UCSD-AML1 (cell line): ENCODE data around the gene MTA1.
A peak's percentile ranks its signal among the peaks of the same experiment; 100 is the strongest.

Experiments
- DNase-seq: peaks from one replicate; lab custom pipeline; 2025; ENCODE audit not compliant: unreplicated experiment; lab: John Stamatoyannopoulos, UW

MTA1 gene

DNA sequence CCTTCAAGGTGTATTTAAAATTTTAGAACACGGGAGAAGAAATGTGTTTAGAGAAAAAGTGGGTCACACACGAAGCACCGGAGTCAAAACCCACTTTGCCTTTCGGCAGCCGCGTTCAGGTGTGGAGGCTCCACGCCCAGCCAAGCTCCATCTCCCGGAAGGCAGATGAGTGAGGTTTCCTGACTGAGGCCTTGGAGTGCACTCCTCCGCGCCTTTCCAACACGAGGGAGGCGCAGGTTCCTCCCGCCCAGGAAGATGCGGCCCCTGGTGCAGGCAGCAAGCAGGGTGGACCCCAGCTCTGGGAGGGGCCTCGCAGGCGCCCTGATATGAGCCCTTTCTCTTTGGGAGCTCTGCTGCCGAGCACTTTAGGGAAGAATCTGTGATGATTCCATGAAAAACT, 22.5 kb downstream of the MTA1 start:
- DNase-seq = no peak

DNA sequence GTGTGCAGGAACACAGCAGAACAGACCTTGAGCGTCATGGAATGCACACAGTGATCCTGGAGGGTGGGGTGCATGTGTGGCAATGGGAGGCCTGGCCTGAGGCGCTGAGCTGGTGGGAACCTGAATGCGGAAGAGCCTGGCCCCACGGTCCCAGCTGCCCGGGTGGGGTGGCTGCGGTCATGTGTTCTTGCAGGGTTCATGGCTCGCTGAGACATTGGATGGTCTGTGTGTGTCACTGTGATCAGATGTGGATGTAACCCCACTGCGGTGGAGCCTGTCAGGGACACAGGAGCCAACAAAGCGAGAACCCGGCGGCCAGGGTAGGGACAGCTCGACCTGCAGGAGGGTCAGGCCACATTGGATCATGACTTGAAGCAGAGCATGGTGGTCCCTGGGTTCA, 23.2 kb downstream of the MTA1 start:
- DNase-seq = no peak

DNA sequence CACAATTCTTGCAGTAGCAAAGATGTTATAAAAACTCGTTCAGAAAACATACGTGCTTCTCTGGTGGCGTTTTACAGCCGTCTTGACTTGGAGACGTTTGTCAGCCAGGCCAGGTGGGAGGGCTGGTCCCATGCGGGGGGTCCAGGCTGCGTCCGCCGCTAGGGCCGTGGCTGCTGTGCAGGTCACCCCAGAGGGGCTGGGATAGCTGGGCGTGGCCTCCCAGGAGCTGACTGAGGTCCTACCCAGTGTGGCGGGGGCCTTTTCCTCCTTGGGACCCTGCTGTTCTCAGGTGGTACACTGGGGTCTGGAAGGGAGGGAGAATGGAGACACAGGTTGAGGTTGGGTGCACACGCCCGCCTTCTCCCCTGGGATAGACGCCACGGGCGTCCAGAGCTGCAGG, 25.2 kb downstream of the MTA1 start:
- DNase-seq = no peak

DNA sequence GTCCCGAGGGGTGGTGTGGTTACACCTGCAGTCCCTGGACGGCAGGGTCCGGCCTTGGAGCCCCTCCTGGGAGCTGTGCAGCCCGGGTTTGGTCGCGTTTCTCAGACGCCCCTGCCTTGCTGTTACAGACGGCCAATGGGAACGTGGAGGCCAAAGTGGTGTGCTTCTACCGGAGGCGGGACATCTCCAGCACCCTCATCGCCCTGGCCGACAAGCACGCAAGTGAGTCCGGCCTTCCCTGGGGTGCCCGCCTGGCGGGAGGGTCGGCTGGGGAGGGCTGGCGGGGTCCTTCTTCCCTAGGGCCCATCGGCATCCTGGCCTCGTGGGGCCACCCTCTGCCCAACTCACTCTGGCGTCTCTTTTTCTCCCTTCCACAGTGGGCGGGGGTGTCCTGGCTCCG, 25.7 kb downstream of the MTA1 start:
- no peak for DNase-seq

DNA sequence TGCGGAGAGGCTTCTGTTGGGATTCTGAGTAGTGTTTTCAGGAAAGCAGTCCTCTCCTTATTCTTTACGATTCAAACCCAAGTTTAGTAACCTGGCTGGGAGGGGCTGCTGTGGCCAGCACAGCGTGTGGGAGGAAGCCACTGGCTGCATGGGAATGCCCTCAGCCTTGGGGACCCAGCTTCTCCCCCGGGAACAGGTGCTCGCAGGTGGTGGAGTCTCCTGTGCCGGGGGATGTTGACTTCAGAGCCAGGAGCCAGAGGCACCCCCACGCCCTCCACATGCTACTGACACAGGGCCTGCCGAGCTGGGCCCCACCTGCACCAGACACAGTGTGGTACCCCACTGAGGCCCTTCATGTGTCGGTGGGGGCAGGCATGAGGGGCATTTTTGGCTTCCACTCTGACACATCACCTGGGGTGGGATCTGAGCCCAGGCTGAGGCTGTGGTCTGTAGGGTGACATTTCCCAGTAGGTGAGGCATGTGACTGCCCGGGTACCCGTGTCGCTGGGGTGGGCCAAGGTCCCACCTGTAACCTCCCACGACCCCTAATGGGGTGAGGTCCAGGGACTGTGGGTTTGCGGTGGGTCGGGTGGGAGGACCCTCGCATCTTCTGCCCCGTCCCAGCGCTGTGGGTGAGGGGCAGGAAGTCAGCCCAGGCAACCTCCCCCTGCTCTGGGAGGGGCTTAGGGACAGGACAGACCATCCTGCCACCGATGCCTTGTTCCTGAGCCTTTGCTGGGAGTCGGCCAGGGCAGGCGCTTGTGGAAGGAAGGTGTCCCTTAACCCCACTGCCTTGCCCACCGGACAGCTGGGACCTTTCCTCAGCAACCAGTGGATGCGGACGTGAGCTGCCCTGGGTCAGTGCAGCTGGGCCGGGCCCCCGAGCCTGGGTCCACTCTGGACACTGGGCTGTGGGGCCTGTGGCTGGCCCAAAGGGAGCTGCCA, 26.5 kb downstream of the MTA1 start:
- DNase-seq = no peak

DNA sequence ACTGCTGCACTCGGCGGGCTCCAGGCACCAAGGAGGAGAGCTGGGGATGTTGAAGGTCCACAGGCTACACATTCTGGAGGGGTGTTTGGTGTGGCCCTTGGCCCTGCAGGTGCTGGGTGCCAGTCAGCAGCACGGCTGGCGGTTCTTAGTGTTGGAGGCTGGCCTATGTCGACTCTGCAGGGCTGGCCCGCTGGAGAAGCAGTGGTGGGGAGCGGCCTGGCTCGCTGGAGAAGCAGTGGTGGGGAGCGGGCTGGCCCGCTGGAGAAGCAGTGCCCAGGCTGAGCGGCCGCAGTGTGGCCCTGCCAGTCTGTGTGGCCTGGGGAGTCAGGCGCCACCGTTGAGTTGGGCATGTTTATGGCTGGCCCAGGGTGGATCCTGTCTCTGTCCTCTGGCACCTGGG, 27.3 kb downstream of the MTA1 start:
- DNase-seq = no peak

DNA sequence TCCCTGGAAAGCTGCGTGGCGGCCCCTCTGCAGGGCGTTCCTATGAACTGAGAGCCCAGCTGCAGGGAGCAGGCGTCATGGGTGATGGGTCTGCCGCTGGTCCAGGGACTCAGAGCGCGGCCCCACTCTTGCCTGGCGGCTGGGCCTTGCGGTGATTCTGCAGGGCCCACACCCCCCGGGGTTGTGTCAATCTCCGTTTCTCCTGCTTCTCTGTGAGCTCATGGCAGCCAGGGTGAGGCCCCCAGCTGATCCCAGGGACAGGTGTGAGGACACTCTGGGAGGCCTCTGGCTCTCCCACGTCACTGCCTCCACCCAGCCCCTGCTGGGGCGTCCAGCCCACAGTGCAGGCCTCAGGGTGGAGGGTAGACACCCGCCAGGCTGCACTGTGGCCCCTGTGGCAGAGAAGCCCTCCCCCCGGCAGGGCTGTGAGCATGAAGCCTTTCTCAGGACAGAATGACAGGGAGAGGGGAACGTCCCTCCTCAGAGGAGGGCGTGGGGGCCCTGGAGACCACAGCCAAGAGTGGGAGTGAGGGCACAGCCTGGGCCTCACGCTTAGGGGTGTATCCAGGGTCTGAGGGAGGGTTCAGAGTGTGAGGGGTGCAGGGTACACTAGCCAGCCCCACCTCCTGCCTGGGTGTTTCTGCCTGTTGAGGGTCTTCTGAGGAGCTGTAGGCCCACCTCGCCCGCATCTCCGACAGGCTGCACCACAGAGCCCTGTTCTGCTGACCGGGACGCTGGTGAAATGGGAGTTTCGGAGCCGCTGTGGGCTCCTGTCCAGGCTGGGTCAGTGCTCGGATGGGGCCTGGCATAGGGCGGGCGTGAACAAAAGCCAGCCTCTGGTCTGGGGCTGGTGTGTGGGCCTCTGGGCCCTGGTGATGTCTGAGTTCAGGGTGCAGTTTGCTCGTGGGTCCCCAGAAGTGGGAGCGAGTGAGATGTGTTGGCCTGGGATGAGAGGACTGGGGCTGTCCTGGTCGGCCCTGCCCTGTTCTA, 28.3 kb downstream of the MTA1 start:
- no peak for DNase-seq

DNA sequence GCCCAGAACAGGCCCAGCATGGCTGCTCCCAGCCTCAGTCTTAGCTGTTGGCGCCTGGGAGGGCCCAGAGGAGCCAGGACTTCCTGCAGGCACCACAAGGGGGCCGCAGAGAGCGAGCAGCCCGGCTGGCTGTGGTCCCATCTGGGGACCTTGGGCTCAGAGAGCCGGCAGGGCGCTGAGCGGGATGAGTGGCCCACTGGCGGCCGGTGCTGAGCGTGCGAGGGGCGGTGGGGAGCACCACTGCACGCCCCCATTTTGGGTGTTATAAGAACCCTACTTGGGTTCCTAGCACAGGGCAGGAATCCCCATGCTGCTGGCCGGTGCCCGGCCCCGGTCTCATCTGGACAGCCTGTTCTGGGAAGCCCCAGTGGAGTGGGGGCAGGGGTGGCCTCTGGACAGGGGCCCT, 29.1 kb downstream of the MTA1 start:
- DNase-seq = peak; percentile 41

DNA sequence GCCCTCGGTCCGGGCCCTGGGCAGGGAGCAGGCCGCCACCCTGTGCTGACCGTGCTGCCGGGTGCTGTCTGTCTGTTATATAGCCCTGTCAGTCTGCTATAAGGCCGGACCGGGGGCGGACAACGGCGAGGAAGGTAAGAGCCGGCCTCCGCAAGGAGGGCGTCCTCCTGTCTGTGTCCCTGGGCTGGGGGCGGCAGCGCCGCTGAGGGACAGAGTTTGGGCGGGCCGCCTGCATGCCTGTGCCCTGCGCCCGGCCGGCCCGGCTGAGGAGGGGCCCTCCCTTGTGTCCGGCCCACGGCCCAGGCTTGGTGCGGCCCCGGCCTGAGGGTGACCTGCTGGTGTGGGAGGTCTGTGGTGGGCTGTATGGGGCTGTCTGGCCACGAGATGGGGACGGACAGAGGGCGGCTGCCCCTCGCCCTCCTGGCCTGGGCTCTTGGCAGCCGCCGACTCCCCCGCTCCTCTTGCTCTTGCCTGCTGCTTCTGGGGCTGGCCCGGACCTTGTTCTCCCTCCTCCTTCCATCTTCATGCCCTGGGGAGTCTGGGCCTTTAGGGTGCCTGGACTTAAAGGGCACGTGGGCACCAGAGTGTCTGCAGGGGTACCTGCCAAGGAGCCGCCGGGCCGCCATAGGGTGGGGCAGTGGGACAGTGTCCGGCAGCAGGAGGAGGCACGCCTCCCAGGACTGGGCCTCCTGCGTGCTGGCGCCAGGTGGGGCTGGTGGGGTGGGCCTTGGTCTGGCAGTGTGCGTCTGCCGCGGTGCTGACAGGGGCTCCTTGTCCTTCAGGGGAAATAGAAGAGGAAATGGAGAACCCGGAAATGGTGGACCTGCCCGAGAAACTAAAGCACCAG, 29.9 kb downstream of the MTA1 start:
- DNase-seq = no peak

DNA sequence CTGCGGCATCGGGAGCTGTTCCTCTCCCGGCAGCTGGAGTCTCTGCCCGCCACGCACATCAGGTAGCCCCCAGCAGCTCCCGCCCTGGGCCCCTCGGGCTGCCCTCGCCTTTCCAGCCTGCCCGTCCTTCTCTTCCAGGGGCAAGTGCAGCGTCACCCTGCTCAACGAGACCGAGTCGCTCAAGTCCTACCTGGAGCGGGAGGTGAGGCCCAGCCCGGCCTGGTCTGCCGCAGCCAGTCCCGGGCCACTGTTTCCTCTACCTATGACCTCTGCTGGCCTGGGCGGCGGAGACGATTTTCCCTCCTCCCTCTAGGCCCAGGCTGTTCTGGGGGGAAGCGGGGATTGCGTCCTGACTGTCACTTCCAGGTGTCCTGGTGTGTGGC, 30.5 kb downstream of the MTA1 start:
- no peak for DNase-seq

DNA sequence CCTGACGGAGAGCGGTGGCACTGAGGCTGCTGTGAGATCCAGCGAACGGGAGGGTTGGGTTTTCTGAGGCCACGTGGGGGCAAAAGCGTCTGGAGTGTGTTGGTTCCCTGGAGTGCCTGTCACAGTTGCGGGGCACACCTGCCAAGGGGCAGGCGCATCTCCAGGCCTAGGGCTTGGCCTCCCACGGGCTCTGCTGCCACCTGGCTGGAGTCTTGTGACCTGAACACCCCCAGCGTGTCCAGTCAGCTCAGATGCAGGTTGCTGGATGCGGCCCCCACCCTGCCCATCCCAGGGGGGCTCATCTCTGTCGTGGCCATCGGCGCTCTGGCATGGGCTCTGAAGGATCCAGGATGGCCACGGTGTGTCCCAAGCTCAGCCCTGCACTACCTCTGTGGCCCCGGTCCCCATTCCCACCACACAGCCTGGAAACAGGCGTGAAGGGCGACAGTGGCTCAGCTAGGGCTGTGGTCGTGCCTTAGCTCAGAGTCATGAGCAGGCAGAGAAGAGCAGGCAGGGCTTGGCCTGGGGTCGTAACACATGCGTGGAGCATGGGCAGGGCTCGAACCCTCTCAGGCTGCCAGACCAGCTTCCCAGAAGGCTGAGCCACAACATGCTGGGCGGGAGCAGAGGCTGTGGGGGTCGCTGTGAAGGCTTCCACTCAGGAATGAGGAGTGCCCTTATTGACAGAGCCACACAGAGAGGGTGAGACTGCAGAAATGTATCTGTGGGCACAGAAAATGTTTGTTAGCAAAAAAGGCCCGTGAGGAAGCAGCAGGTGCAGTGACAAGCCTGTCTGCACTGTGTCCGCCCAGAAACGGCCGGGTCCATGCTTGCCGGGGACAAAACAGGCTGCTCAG, 31.5 kb downstream of the MTA1 start:
- no peak for DNase-seq

DNA sequence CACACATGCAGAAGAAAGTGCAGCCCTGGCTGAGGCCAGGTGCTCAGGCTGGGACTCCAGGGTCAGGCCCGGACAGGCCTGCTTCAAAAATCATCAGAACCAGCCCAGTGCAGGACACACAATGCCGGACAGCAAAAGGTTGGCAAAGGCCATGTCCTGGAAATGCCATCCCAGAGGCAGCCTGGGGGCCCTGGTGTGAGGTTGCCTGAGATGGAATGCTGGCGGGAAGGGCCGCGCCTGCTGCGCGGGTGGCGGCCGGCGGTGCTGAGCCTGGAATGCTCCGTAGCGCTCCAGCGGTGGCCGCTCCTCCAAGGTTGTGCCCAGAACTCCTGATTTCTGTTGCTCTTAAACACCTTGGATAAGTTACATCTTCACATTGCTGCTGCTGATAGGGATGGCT, 33.3 kb downstream of the MTA1 start:
- DNase-seq = no peak

DNA sequence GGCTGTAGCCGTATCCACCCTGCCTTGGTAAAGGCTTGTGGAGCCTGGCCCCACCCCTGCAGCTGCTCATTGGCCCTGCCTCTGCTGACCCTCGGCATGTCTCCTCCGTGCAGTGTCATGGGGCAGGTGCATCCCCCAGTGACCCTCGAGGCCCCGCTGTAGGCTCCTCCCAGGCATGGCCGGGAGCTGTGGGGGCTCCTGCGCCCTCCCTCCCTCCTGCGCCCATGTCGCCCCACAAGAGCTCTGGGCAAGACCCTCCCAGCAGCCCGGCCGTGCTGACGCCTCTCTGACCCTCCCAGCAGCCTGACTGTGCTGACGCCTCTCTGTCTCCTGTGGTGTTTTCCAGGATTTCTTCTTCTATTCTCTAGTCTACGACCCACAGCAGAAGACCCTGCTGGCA, 34.2 kb downstream of the MTA1 start:
- no peak for DNase-seq

DNA sequence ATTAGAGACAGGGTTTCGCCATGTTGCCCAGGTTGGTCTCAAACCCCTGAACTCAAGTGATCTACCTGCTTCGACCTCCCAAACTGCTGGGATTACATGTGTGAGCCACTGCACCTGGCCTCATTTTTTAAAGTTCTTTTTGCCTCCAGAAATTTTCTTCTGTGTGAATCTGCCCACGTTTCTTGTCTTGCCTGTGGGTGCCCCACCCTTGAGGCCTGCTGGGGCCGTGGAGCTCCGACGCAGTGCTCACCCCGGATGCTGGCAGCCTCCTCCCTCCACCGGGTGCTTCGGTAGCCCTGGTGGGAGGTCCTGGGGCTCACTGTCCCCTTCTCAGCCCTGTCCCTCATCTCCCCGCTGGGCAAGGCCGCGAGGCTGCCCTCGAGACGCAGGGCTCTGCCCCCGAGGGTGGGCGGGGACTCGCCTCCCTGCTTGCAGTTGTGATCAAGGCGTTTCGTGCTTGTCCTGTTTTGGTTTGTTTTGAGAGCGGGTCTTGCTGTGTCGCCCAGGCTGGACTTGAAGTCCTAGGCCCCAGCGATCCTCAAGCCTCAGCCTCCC, 35.5 kb downstream of the MTA1 start:
- DNase-seq = no peak

DNA sequence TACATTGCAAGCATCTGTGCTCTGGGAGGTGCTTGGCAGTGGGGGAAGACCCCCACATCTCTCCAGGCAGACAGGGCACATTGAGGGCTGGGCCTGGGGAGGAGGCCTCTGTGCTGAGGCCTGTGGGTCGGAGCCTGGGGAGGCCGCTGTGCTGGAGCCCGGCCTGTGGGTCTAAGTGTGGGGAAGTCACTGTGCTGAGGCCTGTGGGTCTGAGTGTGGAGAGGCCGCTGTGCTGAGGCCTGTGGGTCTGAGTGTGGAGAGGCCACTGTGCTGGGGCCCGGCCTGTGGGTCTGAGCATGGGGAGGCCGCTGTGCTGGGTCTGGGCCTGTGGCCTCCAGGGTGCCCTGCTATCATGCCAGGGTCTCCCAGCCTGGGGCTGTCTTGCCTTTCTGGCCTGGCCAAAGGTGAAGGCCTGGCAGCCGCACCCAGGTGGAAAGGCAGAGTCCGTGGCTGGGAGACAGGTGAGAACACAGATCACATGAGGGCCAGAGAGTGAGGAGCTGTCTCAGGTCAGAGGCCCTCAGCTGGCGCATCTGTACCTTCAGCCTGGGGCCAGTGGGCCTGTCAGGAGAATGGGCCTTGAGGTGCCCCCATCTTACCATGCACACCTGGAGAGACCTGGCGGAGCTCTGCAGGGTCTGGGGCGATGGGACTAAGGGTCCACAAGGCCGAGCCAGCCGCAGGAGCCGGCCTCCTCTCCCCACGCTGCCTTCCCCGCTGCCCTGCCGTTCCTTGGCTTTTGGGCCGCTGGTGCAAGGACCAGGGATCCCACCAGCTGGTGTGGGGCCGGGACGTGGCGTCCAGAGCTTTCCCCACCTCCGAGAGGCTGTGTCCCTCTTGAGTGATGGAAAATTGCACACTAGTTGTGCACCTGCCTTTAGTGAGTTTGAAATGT, 36.4 kb downstream of the MTA1 start:
- no peak for DNase-seq

DNA sequence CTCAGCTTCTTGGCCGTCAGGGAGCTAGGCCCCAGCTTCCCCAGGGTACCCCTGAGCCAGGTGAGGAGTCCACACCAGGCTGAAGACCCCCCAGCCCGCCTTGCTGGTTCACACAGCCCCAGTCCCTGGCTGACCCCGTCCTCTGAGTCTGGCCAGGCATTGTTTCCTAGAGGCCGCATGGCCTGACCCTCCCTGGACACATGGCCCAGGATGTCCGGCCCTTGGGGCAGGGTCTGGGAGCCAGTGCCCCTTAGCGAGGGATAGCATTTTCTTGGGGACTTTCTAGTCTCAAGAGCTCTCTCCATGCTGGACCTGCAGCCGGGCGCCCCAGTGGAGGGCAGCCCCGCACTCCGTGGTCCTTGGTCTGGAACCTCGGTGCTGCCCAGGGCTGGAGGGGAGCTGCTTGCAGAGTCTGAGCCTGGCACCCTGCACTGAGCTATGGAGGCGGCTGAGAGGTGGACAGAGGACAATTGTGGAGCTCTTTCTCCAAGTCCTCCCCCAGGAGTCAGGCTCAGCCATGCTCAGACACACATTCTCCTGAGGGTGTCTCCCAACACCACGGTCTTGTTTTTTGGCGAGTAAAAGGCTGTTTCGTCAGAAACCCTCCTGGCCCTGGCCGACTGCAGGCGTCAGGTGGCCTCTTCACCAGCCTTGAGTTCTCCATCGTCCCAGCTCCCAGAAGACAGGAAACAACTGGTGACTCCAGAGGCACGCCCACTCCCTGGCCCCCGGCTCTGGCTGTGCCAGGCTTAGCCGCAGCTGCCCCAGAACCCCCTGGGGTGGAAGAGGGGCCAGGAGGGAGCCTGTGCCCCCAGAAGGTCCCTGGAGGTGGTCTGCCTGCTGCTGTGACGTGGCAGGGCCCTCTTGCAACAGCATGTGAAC, 37.4 kb downstream of the MTA1 start:
- no peak for DNase-seq

DNA sequence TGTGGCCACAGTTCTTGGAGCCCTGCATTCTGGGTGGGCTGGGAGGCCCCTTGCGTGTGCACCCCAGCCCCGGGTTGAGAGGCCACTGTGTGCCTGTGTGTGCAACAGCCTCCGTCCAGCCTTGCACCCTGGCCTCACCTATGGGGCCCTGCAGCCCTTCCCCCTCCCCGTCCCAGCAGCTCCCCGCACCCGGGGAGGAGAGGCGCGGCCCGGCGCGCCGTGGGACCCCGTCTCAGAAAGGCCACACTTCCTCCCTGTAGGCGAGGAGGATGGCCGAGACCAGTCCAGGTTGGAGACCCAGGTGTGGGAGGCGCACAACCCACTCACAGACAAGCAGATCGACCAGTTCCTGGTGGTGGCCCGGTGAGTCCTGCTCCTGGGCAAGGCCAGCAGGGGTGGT, 38.4 kb downstream of the MTA1 start:
- DNase-seq = no peak

DNA sequence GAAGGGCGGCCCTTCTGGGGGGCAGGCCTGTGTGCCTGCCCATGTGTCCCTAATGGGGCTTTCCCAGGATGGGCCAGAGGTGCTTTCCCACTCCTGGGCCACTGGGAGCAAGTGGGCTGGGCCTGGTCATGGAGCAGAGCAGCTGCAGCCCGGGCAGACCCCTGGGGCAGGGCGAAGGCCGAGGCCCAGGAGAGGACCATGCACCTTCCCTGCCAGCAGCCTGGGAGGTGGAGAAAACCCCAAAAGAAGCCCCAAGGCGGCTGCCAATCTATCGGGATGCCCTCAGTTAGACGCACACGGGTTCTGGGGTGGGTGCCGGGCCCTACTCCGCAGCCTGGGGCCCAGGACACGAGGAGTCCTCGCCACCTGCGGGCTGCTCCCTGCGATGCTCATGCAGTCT, 38.9 kb downstream of the MTA1 start:
- DNase-seq = no peak
